SHP77 treated with DMSO at 0.1 percent for 48 hours (cell line): Measurements from ENCODE around the gene CD300H.

Source experiments
- DNase-seq: peaks from one replicate; lab custom pipeline; 2025; lab: John Stamatoyannopoulos, UW

Gene CD300H

DNA sequence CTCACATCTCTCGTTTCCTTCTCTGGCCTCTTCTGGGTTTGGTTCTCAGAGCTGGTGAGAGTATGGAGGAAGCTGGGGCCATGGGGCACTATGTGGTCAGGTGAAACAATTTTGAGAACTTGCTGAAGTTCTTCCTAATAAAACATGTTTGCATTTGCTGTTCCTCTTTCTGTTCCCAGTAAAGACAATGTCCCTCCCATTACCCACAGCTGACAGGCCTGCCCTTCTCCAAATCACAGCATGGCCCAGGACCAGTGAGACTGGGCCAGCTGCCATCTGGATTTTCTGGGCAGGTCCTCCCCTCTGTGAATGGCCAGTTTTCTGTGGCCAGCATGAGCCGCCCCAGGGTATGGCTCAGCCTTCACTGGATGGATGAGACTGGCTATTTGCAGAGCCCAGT, at the start of gene CD300H:
Gene CD300H, minus strand, starts transcription at position 113 of the 400 bp plus-strand sequence.
- DNase-seq, result no peak

DNA sequence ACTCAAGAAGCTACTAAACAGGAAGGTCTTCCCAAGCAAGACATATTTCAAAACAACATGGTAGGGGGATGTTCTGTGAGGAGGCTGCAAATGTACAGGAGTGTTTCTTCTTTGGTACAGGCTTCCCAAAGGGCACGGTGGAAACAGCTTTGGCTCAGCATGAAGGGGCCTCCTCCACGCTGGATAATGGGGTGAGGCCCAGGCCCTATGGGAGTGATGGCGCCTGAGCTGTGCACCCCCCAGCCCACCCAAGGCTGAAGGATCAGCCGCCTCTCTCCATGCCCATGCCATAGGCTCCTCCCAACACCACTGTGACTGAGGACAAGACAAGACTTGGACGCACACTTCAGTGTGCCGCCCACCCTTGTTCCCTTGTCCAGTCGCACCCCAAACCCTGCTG, 49.4 kb upstream of the CD300H start:
- DNase-seq, result no peak

- no peak for DNase-seq
These were observed 44.7 kb upstream of the CD300H start for GRCh38 chr17:74612046-74612445.

DNA sequence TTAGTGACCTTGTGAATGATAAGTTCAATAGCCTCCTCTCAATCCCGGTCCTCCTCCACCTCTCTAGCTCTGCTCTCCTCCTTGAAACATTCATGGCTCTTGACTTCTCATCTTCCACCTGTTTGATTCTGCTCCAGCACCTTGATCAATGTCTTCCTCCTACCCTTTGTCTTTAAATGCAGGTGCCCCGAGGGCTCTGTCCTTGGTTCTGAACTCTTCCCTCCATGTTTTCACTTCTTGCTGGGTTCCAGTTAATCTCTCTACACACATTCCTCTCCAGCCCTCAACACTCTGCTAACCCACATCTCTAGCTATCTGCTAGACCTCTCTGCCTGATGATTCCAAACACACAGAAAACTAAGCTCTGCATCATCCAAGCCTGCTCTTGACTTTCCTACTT, 42.8 kb upstream of the CD300H start:
- no peak for DNase-seq

DNA sequence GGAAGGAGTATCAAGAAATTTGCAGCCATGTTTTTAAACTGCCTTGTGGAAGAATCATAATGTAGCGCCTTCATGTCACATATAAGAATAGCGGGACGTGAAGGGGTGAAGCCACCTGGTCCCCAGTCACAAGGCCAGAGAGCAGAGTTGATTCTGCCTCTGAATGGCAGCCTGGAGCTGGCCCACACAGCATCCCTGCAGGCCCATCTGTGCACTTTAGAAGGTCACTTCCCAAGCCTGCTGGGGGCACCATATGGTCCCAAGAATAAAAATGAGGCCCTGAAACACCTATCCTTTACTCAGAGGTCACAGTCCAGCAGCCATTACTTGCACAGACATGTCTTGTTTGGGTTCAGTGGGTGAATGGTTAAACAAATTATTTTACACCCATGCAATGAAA, 41.2 kb upstream of the CD300H start:
- no peak for DNase-seq

GRCh38 chr17:74607221-74607620, 39.9 kb upstream of the CD300H start:
- no peak for DNase-seq

GRCh38 chr17:74606050-74606449, 38.7 kb upstream of the CD300H start:
- DNase-seq, result no peak

- DNase-seq, result no peak
These were observed 38.1 kb upstream of the CD300H start for GRCh38 chr17:74605361-74605760.

- DNase-seq, result no peak
These were observed 37.5 kb upstream of the CD300H start for GRCh38 chr17:74604761-74605160.

DNA sequence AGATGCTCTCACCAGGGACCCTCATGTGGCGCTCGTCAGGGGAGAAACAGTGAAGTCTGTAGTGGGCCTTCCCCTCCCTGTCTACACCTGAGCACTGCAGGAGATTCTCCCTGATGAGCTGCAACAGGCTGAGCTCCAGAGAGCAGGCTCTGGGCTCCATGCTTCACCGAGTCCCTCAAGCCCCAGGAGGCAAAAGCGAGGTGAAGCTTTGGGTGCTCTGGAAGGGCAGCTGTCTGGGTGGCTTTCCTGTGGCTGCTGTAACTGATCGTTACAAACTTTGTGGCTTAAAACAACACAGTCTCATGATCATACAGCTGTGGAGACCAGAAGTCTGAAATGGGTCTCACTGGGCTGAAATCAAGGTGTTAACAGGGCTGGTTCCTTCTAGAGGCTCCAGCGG, 36.9 kb upstream of the CD300H start:
- DNase-seq, result no peak

DNA sequence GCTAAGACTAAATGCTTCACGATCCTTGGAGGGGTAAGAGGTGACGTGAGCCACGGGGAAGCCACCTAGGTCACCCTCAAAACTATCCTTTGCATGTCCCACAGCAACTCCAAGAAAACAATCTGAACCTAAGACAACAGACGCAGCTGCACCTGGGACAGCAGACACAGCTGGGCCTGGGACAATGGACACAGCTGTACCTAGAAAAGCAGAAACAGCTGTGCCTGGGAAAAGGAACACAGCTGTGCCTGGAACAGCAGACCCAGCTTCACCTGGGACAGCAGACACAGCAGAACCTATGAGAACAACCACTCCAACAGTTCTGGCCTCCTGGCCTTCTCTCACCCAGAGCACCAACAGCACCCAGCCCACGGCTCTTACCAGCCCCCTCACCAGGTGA, 36.4 kb upstream of the CD300H start:
- DNase-seq, result no peak

DNA sequence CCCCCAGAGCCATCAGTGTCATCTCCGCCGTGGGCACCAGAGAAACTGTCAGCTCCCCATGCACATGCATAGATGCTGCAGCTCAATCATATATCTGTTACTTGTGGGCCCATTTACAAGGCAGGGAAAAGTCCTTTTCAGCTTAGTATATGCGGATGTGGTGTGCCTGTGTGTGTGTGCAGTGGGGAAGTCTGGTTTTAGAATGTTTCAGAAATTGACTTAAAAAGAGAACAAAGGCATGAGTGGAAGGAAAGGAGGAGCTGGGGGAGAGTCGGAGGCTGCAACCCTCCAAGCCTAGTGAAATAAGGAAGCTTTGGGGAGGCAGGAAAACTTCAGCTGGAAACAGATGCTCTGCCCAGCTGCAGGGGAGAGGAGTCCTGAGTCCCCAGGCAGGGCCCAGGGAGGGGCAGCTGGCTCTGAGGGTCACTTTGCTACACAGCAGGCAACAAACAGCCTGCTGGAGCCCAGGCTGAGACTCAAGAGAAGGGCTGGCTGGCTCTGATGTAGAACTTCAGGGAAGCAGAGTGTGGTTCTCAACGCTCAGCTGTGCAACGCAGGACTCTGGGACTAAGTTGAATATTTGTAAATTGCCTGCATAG, 35.8 kb upstream of the CD300H start:
- DNase-seq, result no peak

DNA sequence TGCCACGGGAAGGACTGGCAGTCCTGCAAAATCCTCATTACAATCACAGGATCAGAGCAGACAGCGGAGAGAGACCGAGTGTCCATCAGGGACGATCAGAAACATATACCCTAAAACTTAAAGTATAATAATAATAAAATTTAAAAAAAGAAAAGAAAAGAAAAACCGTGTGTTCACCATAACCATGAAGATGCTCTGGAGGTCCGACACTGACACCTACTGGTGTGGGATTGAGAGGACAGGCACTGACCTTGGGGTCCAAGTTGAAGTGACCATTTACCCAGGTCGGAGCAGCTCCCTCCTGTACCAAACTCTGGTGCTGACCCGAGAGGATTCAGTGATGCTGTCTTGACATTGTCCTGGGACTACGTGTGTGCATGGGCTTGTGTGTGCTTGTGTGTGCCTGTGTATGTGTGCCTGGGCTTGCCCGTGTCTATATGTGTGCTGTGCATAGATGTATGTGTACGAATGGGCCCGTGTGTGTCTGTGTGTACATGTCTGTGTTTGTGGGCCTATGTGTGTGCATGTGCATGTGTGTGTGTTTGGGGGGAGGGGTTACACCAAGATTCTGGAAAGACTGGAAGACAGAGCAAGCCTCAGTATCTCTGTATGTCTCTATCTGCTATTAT, 34.7 kb upstream of the CD300H start:
- DNase-seq, result peak; percentile 33

DNA sequence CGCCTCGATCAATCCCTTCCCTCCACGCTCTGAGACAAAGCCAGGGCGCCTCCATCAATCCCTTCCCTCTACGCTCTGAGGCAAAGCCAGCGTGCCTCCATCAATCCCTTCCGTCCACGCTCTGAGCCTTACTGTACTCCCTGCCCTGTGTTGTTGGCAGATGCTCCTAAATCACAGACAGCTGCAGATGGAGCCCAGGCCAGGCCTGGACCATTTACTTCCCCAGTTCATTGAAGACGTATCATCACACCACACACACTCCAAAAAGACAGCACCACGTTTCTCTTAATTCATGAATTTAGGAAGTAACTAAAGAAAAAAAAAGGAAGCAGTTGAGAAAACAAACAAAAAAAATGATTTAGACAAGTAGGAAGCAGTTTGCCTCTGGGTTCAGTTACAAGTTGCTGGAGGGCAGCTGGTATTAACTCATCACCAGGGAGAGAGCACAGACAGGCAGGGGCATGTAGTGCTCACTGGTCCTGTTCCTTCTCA, 32.2 kb upstream of the CD300H start:
- no peak for DNase-seq

- no peak for DNase-seq
These were observed 31.7 kb upstream of the CD300H start for GRCh38 chr17:74599023-74599399.

DNA sequence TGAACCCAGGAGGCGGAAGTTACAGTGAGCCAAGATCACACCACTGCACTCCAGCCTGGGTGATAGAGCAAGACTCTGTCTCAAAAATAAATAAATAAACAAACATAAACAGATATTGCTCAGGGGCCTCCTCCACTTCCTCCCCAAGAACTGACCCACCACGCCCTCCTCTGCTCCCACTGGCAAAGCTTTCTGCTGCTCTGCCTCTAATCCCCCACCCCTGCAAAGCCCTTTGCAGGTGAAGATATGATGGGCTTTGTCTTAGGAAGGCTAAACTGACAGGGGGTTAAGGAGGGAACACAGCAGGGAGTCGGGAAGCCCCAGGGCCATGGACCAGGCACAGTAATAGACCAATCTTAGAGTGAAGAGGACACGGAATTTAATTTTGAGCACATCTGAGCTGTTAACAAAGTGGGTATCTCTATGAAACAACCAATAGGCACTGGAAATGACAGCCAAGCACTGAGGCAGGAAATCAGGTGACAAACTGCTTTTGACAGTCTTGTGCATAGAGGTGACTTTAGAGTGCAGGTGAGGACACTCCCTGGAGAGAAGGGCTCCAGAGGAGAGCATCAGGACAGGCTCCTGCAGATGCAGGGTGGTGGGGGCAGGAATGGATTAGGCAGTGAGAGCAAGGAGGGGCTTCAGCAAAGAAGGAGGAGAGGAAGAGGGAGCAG, 31.2 kb upstream of the CD300H start:
- no peak for DNase-seq

GRCh38 chr17:74597069-74597790, 29.9 kb upstream of the CD300H start:
- no peak for DNase-seq

GRCh38 chr17:74595037-74595750, 27.9 kb upstream of the CD300H start:
- no peak for DNase-seq

GRCh38 chr17:74592087-74592990, 25.0 kb upstream of the CD300H start, which contains the start of gene CD300LD:
TSS of gene CD300LD (minus strand) at chr17:74592283. CDS start at chr17:74592202, 81 bp downstream.
- DNase-seq, result no peak

- no peak for DNase-seq
These were observed 24.2 kb upstream of the CD300H start for GRCh38 chr17:74591503-74591902.

GRCh38 chr17:74585711-74586110, 18.4 kb upstream of the CD300H start:
- no peak for DNase-seq
